IPS-18a (cell line): ENCODE measurements around the gene KLHDC9.

Experiments
- H3K27ac ChIP-seq: one replicate; pipeline ENCODE4 v1.5.1; 2013; ENCODE audit warnings: low read length
- H3K27me3 ChIP-seq: one replicate; pipeline ENCODE4 v1.6.1; 2013; ENCODE audit warnings: mild to moderate bottlenecking, low read length; ENCODE audit not compliant: control insufficient read depth, insufficient read depth
- H3K36me3 ChIP-seq: one replicate; pipeline ENCODE4 v1.6.1; 2013; ENCODE audit warnings: low read depth, low read length; ENCODE audit not compliant: control insufficient read depth
- H3K4me1 ChIP-seq: one replicate; pipeline ENCODE4 v1.6.1; 2013; ENCODE audit warnings: low read depth, low read length; ENCODE audit not compliant: control insufficient read depth
- H3K4me3 ChIP-seq: one replicate; pipeline ENCODE4 v1.5.1; 2013; ENCODE audit warnings: low read length
- H3K9ac ChIP-seq: one replicate; pipeline ENCODE4 v1.6.1; 2013; ENCODE audit warnings: mild to moderate bottlenecking, low read length, moderate library complexity
- H3K9me3 ChIP-seq: one replicate; pipeline ENCODE4 v1.6.1; 2013; ENCODE audit warnings: low read depth, low read length; ENCODE audit not compliant: control insufficient read depth

Gene KLHDC9

DNA sequence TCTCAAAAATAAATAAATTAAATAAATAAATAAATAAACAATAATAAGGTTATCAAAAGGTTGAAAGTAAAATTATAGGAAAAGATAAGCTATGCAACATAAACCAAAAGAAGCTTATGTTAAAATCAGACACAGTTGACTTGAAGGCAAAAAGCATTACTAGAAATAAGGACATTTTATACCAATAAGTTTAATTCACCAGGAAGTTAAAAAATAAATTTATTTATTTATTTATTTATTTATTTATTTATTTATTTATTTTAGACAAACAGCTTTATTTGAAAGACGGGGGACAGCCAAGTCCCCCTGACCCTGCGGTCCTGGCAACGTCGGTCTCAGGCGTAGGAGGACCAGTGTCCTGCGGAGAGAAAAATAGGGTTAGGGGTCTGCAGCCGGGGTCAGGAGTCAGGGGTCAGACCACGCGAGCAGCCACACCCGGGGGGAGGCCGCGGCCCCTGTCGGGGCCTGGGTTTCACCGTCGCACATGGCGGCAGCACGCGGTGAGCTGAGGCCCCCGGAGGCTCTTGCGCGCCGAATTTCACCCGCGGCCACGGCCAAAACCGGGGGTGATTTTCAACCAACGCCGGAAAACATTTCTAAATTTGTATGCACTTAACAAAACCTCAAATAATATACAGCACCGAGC, 42.7 kb downstream of the KLHDC9 start:
- Histone ChIP-seq H3K4me1 (no peaks in the 10 kb centered on the region), H3K9me3 (no peaks in the 10 kb centered on the region), H3K36me3 (no peaks in the 10 kb centered on the region), H3K9ac (no peak overlapping the region), H3K4me3 (no peak overlapping the region), H3K27ac (no peak overlapping the region), H3K27me3 (no peaks in the 10 kb centered on the region)

- Histone ChIP-seq H3K9me3 (no peaks in the 10 kb centered on the region), H3K36me3 (no peaks in the 10 kb centered on the region), H3K27me3 (no peaks in the 10 kb centered on the region), H3K4me3 (no peak overlapping the region), H3K9ac (no peak overlapping the region), H3K27ac (no peak overlapping the region), H3K4me1 (no peaks in the 10 kb centered on the region)
Measured at GRCh38 chr1:161145832-161146231, 47.7 kb downstream of the KLHDC9 start.
